ENCODE data around the gene AGBL1.
"Not testable (repeated sequence)": the region's sequence is repeated elsewhere in the genome, so short reads cannot be mapped to it uniquely, and the experiment has no call there.

Gene AGBL1

GRCh38 chr15:86445579-86446252 lies 366.0 kb downstream of the AGBL1 start:
- Mint-ChIP-seq H3K27me3 (no peaks in the 10 kb centered on the region), H3K36me3 (no peaks in the 10 kb centered on the region), H3K4me1 (ENCODE audit: low read depth) (no peaks in the 10 kb centered on the region)

GRCh38 chr15:86446253-86446640 lies 366.6 kb downstream of the AGBL1 start:
- Mint-ChIP-seq H3K4me1 (ENCODE audit: low read depth) (no peaks in the 10 kb centered on the region), H3K27ac (no peak overlapping the region), H3K9me3 (ENCODE audit: low read depth) (no peaks in the 10 kb centered on the region), H3K36me3 (no peaks in the 10 kb centered on the region), H3K27me3 (no peaks in the 10 kb centered on the region), H3K4me3 (no peak overlapping the region)

More at GRCh38 chr15:86445579-86446252, 366.0 kb downstream of the AGBL1 start:
- H3K4me3 Mint-ChIP-seq: no peak overlapping the region
- H3K9me3 Mint-ChIP-seq (ENCODE audit: low read depth): no peaks in the 10 kb centered on the region
- no peak overlapping the region for H3K27ac Mint-ChIP-seq

- not testable (repeated sequence) for H3K27me3 Mint-ChIP-seq; H3K27ac Mint-ChIP-seq; H3K4me1 Mint-ChIP-seq (ENCODE audit: low read depth); H3K4me3 Mint-ChIP-seq; H3K36me3 Mint-ChIP-seq
- H3K9me3 Mint-ChIP-seq (ENCODE audit: low read depth): peaks cover 12% of the 10 kb centered on the region
Measured at GRCh38 chr15:86465470-86466039, 385.9 kb downstream of the AGBL1 start.

GRCh38 chr15:86481720-86482119 lies 402.0 kb downstream of the AGBL1 start:
- H3K27ac Mint-ChIP-seq: no peak overlapping the region
- no peak overlapping the region for H3K4me3 Mint-ChIP-seq
- H3K27me3 Mint-ChIP-seq: no peaks in the 10 kb centered on the region
- H3K36me3 Mint-ChIP-seq: no peaks in the 10 kb centered on the region
- H3K4me1 Mint-ChIP-seq (ENCODE audit: low read depth): peaks cover 4% of the 10 kb centered on the region
- peaks cover 4% of the 10 kb centered on the region for H3K9me3 Mint-ChIP-seq (ENCODE audit: low read depth)

GRCh38 chr15:86483936-86484335 lies 404.3 kb downstream of the AGBL1 start:
- Mint-ChIP-seq H3K4me1 (ENCODE audit: low read depth) (peaks cover 4% of the 10 kb centered on the region), H3K36me3 (no peaks in the 10 kb centered on the region), H3K9me3 (ENCODE audit: low read depth) (peaks cover 4% of the 10 kb centered on the region), H3K27me3 (peaks cover 1% of the 10 kb centered on the region), H3K27ac (no peak overlapping the region), H3K4me3 (no peak overlapping the region)

- no peak overlapping the region for H3K4me3 Mint-ChIP-seq
- H3K9me3 Mint-ChIP-seq (ENCODE audit: low read depth): no peaks in the 10 kb centered on the region
- H3K36me3 Mint-ChIP-seq: no peaks in the 10 kb centered on the region
- H3K27ac Mint-ChIP-seq: no peak overlapping the region
- peaks cover 4% of the 10 kb centered on the region for H3K4me1 Mint-ChIP-seq (ENCODE audit: low read depth)
- peaks cover 1% of the 10 kb centered on the region for H3K27me3 Mint-ChIP-seq
Measured at GRCh38 chr15:86488046-86488445, 408.4 kb downstream of the AGBL1 start.

- H3K27me3 Mint-ChIP-seq: peaks cover 1% of the 10 kb centered on the region
Measured at GRCh38 chr15:86489981-86490380, 410.3 kb downstream of the AGBL1 start.

GRCh38 chr15:86491118-86491517 lies 411.4 kb downstream of the AGBL1 start:
- Mint-ChIP-seq H3K4me1 (ENCODE audit: low read depth) (no peaks in the 10 kb centered on the region), H3K27me3 (peaks cover 1% of the 10 kb centered on the region), H3K36me3 (no peaks in the 10 kb centered on the region), H3K4me3 (no peak overlapping the region), H3K9me3 (ENCODE audit: low read depth) (no peaks in the 10 kb centered on the region), H3K27ac (no peak overlapping the region)

More at GRCh38 chr15:86489981-86490380, 410.3 kb downstream of the AGBL1 start:
- Mint-ChIP-seq H3K9me3 (ENCODE audit: low read depth) (no peaks in the 10 kb centered on the region), H3K4me1 (ENCODE audit: low read depth) (no peaks in the 10 kb centered on the region), H3K27ac (no peak overlapping the region), H3K36me3 (no peaks in the 10 kb centered on the region), H3K4me3 (no peak overlapping the region)

- Mint-ChIP-seq H3K27ac (no peak overlapping the region), H3K4me3 (no peak overlapping the region), H3K36me3 (no peaks in the 10 kb centered on the region), H3K9me3 (ENCODE audit: low read depth) (no peaks in the 10 kb centered on the region), H3K27me3 (no peaks in the 10 kb centered on the region), H3K4me1 (ENCODE audit: low read depth) (no peaks in the 10 kb centered on the region)
Measured at GRCh38 chr15:86493884-86494283, 414.2 kb downstream of the AGBL1 start.

GRCh38 chr15:86494475-86494874 lies 414.8 kb downstream of the AGBL1 start:
- H3K4me3 Mint-ChIP-seq: no peak overlapping the region
- H3K36me3 Mint-ChIP-seq: no peaks in the 10 kb centered on the region
- H3K27ac Mint-ChIP-seq: no peak overlapping the region
- H3K27me3 Mint-ChIP-seq: no peaks in the 10 kb centered on the region
- no peaks in the 10 kb centered on the region for H3K9me3 Mint-ChIP-seq (ENCODE audit: low read depth)
- no peaks in the 10 kb centered on the region for H3K4me1 Mint-ChIP-seq (ENCODE audit: low read depth)

- Mint-ChIP-seq H3K27me3 (peaks cover 2% of the 10 kb centered on the region), H3K9me3 (ENCODE audit: low read depth) (no peaks in the 10 kb centered on the region), H3K27ac (no peak overlapping the region), H3K36me3 (no peaks in the 10 kb centered on the region), H3K4me1 (ENCODE audit: low read depth) (no peaks in the 10 kb centered on the region), H3K4me3 (no peak overlapping the region)
Measured at GRCh38 chr15:86502301-86502700, 422.6 kb downstream of the AGBL1 start.

GRCh38 chr15:86505951-86506350 lies 426.3 kb downstream of the AGBL1 start:
- Mint-ChIP-seq H3K4me1 (ENCODE audit: low read depth) (no peaks in the 10 kb centered on the region), H3K27ac (no peak overlapping the region), H3K27me3 (peaks cover 5% of the 10 kb centered on the region), H3K36me3 (no peaks in the 10 kb centered on the region), H3K4me3 (no peak overlapping the region), H3K9me3 (ENCODE audit: low read depth) (no peaks in the 10 kb centered on the region)

- Mint-ChIP-seq H3K4me1 (ENCODE audit: low read depth) (no peaks in the 10 kb centered on the region), H3K27me3 (peaks cover 6% of the 10 kb centered on the region), H3K36me3 (no peaks in the 10 kb centered on the region), H3K9me3 (ENCODE audit: low read depth) (no peaks in the 10 kb centered on the region), H3K4me3 (no peak overlapping the region), H3K27ac (no peak overlapping the region)
Measured at GRCh38 chr15:86506401-86506800, 426.7 kb downstream of the AGBL1 start.

GRCh38 chr15:86515625-86516024 lies 436.0 kb downstream of the AGBL1 start:
- no peak overlapping the region for H3K27ac Mint-ChIP-seq
- no peaks in the 10 kb centered on the region for H3K36me3 Mint-ChIP-seq
- peaks cover 16% of the 10 kb centered on the region for H3K27me3 Mint-ChIP-seq
- no peaks in the 10 kb centered on the region for H3K9me3 Mint-ChIP-seq (ENCODE audit: low read depth)
- no peak overlapping the region for H3K4me3 Mint-ChIP-seq
- no peaks in the 10 kb centered on the region for H3K4me1 Mint-ChIP-seq (ENCODE audit: low read depth)

GRCh38 chr15:86522721-86523120 lies 443.1 kb downstream of the AGBL1 start:
- Mint-ChIP-seq H3K27me3 (peaks cover 6% of the 10 kb centered on the region), H3K9me3 (ENCODE audit: low read depth) (peaks cover 3% of the 10 kb centered on the region), H3K4me1 (ENCODE audit: low read depth) (peaks cover 3% of the 10 kb centered on the region), H3K36me3 (peaks cover 2% of the 10 kb centered on the region), H3K4me3 (no peak overlapping the region), H3K27ac (no peak overlapping the region)

All from activated naive CD8-positive, alpha-beta T cell (primary cell).